Lung (tissue), 12 donors: Measurements from ENCODE around the gene MPC1. TPM values are rescaled to one million over a fixed set of nuclear protein-coding genes. Genes with fewer than 3 reads are reported as not detected.
"Not testable (repeated sequence)": the region's sequence is repeated elsewhere in the genome, so short reads cannot be mapped to it uniquely, and the experiment has no call there.

Experiments used
- ATAC-seq: fragments of 200-7000 bp; cut with Tn5 transposase; one replicate; pipeline ENCODE4 v1.9.1; 2020; ENCODE audit warnings: moderate number of reproducible peaks; ENCODE audit not compliant: insufficient read depth, low FRiP score
- DNase-seq, 3 donors: peaks; one replicate each; pipeline ENCODE4 v3.0.0-alpha.2; 2013 to 2017
- H3K27ac ChIP-seq, 2 donors: one replicate each; pipeline ENCODE4 v1.5.1; 2013; ENCODE audit warnings: mild to moderate bottlenecking in 2 of 2, moderate library complexity in 2 of 2, control low read depth in 1 of 2, inconsistent platforms in 1 of 2, low read depth in 1 of 2, low read length in 1 of 2
- H3K27me3 ChIP-seq, 3 donors: one replicate each; pipeline ENCODE4 v1.5.1; 2013; ENCODE audit warnings: low read length in 2 of 3; ENCODE audit not compliant: control insufficient read depth in 3 of 3, insufficient read depth in 3 of 3
- H3K36me3 ChIP-seq, 4 donors: one replicate each; pipeline ENCODE4 v1.5.1; 2013; ENCODE audit warnings: low read length in 4 of 4, mild to moderate bottlenecking in 1 of 4, moderate library complexity in 1 of 4; ENCODE audit not compliant: control insufficient read depth in 4 of 4, insufficient read depth in 4 of 4
- H3K4me1 ChIP-seq, 5 donors: one replicate each; pipeline ENCODE4 v1.5.1; 2013; ENCODE audit warnings: low read length in 5 of 5, mild to moderate bottlenecking in 2 of 5, moderate library complexity in 1 of 5; ENCODE audit not compliant: control insufficient read depth in 5 of 5, insufficient read depth in 5 of 5
- H3K4me3 ChIP-seq: one replicate; pipeline ENCODE4 v1.5.1; 2013; ENCODE audit warnings: mild to moderate bottlenecking, control low read depth, moderate library complexity
- H3K9ac ChIP-seq, 2 donors: one replicate each; pipeline ENCODE4 v1.5.1; 2013; ENCODE audit warnings: low read length in 2 of 2, control low read depth in 1 of 2; ENCODE audit not compliant: insufficient read depth in 1 of 2
- H3K9me3 ChIP-seq, 4 donors: one replicate each; pipeline ENCODE4 v1.5.1; 2013; ENCODE audit warnings: low read length in 3 of 4, mild to moderate bottlenecking in 1 of 4, moderate library complexity in 1 of 4; ENCODE audit not compliant: control insufficient read depth in 4 of 4, insufficient read depth in 3 of 4
- WGBS, 2 donors: extraction: QIAGEN DNeasy Blood & Tissue Kit; methylation state at CpG; one replicate each; pipeline ENCODE4 v1.1.7; 2013; 5-methylcytosine and 5-hydroxymethylcytosine counted together
- polyA plus RNA-seq, 2 donors: library from polyadenylated mRNA; stranded (reverse); fragments of 200-250 nt; gene quantifications; one replicate each; pipeline ENCODE4 v1.2.1, GENCODE V29; 2013
- total RNA-seq, 2 donors: library from RNA; depleted of rRNA in 1 of 2; stranded (reverse); fragments of >200 nt in 1 of 2; gene quantifications; one replicate each; pipeline ENCODE4 v1.2.1, GENCODE V29; 2014 to 2021
- TF ChIP-seq, protein P1 (sequence below): IDR thresholded peaks from 2 replicates; pipeline ENCODE4 v1.5.1; 2012; ENCODE audit warnings: mild to moderate bottlenecking; ENCODE audit errors: control extremely low read depth, extremely low read depth
- donor health status: control.
- donor health status: control.
- donor health status: Bipolar disorder and iron deficiency.
- donor health status: healthy.
- donor health status: DM: yes; HTN: yes; CAD: no.

The MPC1 gene
- total and polyA plus RNA-seq, 4 donors: 30.1 to 103 (median 56.6) TPM

DNA sequence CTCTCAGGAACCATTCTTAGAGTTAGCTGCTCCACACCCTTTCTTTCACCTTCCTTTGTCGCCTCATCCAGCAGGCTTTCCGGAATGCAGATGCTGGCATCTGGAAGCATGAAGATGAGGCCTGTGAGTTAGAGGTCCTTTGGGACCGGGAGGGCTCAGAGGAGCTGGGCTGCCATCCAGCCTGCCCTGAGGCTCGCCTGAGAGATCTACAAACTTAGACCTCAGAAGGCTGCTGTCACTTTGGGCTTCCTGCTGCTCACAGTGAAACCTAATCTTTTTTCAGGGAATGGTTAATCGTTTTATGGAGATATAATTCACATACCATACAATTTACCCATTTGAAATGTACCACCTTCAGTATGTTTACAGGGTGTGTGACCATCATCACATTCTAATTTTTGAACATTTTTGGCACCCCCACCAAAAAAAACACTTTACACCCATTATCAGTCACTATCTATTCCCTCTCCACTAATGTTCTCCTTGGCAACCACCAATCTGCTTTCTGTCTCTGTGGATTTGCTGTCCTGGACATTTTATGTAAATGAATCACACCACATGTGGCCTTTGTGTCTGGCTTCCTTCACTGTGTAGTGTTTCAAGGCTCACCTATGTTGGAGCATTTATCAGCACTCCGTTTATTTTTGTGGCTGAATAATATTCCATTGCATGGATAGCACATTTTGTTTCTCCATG, 20.0 kb upstream of the MPC1 start:
- ATAC-seq (no peak), DNase-seq (no peak)
- Histone ChIP-seq H3K27me3 (no peaks in the 10 kb centered on the region), H3K36me3 (no peaks in the 10 kb centered on the region), H3K4me3 (no peak overlapping the region), H3K27ac (no peak overlapping the region), H3K4me1 (peaks cover 0 to 2% (median 0%) of the 10 kb centered on the region in 5 donors), H3K9me3 (peaks cover 0 to 3% (median 0%) of the 10 kb centered on the region in 4 donors), H3K9ac (no peak overlapping the region)
- 70 to 76% methylated on average over 6 of the region's 6 CpGs for WGBS, 2 donors
- TF ChIP-seq, protein P1, sequence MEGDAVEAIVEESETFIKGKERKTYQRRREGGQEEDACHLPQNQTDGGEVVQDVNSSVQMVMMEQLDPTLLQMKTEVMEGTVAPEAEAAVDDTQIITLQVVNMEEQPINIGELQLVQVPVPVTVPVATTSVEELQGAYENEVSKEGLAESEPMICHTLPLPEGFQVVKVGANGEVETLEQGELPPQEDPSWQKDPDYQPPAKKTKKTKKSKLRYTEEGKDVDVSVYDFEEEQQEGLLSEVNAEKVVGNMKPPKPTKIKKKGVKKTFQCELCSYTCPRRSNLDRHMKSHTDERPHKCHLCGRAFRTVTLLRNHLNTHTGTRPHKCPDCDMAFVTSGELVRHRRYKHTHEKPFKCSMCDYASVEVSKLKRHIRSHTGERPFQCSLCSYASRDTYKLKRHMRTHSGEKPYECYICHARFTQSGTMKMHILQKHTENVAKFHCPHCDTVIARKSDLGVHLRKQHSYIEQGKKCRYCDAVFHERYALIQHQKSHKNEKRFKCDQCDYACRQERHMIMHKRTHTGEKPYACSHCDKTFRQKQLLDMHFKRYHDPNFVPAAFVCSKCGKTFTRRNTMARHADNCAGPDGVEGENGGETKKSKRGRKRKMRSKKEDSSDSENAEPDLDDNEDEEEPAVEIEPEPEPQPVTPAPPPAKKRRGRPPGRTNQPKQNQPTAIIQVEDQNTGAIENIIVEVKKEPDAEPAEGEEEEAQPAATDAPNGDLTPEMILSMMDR: no peak

DNA sequence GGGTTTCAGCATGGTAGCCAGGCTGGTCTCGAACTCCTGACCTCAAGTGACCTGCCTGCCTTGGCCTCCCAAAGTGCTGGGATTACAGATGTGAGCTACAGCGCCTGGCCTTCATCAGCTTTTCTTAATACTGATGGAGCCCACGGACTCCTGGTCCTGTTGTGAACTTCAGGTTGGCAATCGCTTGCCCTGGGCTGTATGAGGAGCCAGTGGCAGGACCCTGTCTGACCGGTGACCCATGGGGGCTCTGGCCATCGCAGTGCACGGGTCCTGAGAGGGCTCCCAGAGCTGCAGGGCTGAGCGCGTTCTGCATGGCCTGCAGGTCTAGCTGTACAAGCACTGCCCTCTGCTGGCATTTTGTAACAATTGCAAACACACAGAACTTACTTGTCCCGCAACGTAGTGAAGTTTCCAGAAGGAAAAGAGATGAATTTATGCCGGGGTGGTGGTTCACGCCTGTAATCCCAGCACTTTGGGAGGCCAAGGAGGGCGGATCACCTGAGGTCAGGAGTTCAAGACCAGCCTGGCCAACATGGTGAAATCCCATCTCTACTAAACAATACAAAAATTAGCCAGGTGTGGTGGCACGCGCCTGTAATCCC, 18.0 kb upstream of the MPC1 start:
- H3K36me3 ChIP-seq, H3K4me1 ChIP-seq, H3K9me3 ChIP-seq, H3K27me3 ChIP-seq, H3K4me3 ChIP-seq, H3K9ac ChIP-seq, H3K27ac ChIP-seq: not testable (repeated sequence)
- DNase-seq (peak; percentile 62 to 81 (median 65)), ATAC-seq (peak; percentile 85)
- 25 to 27% methylated on average over 16 of the region's 16 CpGs for WGBS, 2 donors
- TF ChIP-seq, protein P1: peak; percentile 77

DNA sequence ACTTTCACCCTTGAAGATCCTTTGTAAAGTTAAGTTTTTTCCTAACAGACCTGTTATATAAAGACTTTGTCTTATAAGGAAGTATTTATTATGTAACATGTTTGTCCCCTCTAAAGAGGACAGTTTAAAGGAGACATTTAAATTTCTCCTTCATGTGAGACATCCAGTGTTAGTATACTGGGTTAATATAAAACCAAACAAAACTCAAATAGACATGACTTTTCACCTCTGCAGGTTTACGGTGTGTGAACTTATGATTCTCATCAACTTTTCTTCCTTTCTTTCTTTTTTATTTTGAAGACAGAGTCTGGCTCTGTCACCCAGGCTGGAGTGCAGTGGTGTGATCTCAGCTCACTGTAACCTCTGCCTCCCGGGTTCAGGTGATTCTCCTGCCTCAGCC, 17.4 kb upstream of the MPC1 start:
- 73 to 92% methylated on average over 2 of the region's 2 CpGs for WGBS, 2 donors
- TF ChIP-seq, protein P1: no peak

More for the DNA sequence above, 17.4 kb upstream of the MPC1 start:
- Histone ChIP-seq H3K4me1 (peaks cover 0 to 2% (median 0%) of the 10 kb centered on the region in 5 donors), H3K27ac (no peak overlapping the region), H3K36me3 (no peaks in the 10 kb centered on the region), H3K9me3 (peaks cover 0 to 7% (median 0%) of the 10 kb centered on the region in 4 donors), H3K4me3 (no peak overlapping the region), H3K9ac (no peak overlapping the region), H3K27me3 (no peaks in the 10 kb centered on the region)
- no peak for DNase-seq
- no peak for ATAC-seq
